Gastrocnemius medialis (tissue), 4 donors: ENCODE measurements around the gene ANKS1B. TPM values are rescaled to one million over a fixed set of nuclear protein-coding genes. Genes with fewer than 3 reads are reported as not detected.

Source experiments
- ATAC-seq, 2 donors: fragments of 150-250 bp; one replicate each; pipeline ENCODE4 v1.9.1; 2016
- DNase-seq, 2 donors: peaks; one replicate each; pipeline ENCODE4 v3.0.0-alpha.2; 2019
- H3K27ac ChIP-seq, 4 donors: fragments of 200-600 bp; sonication (generic); 1 replicate in 1 of 4; 2 replicates in 3 of 4; pipeline ENCODE4 v1.5.1; 2016 to 2018; ENCODE audit warnings: mild to moderate bottlenecking in 2 of 4, moderate library complexity in 1 of 4
- H3K27me3 ChIP-seq, 3 donors: fragments of 200-600 bp; sonication (generic) in 2 of 3; 1 replicate in 1 of 3; 2 replicates in 2 of 3; pipeline versions ENCODE4 v1.5.1 to v1.6.0; 2016 to 2019; ENCODE audit warnings: mild to moderate bottlenecking in 1 of 3, moderate library complexity in 1 of 3
- H3K36me3 ChIP-seq, 2 donors: fragments of 200-600 bp; sonication (generic) in 1 of 2; one replicate each; pipeline ENCODE4 v1.5.1; 2017 to 2018
- H3K4me1 ChIP-seq, 2 donors: fragments of 200-600 bp; sonication (generic) in 1 of 2; one replicate each; pipeline ENCODE4 v1.5.1; 2016 to 2017; ENCODE audit warnings: mild to moderate bottlenecking in 2 of 2
- H3K4me3 ChIP-seq, 4 donors: fragments of 200-600 bp; sonication (generic) in 3 of 4; 1 replicate in 1 of 4; 2 replicates in 3 of 4; pipeline ENCODE4 v1.5.1; 2016 to 2019; ENCODE audit warnings: mild to moderate bottlenecking in 2 of 4
- H3K9me3 ChIP-seq, 3 donors: fragments of 200-600 bp; sonication (generic) in 2 of 3; 1 replicate in 1 of 3; 2 replicates in 2 of 3; pipeline ENCODE4 v1.5.1; 2016 to 2019
- CTCF ChIP-seq, 5 experiments: fragments of 450-650 bp in 3 of 5; fragments of 200-600 bp in 2 of 5; sonication (generic) in 2 of 5; IDR thresholded peaks in 4 of 5; conservative IDR thresholded peaks in 1 of 5; 1 replicate in 4 of 5; 2 replicates in 1 of 5; pipeline ENCODE4 v1.5.1; 2016 to 2019; ENCODE audit warnings: antibody characterized with exemption in 5 of 5, mild to moderate bottlenecking in 3 of 5, moderate library complexity in 3 of 5
- POLR2A ChIP-seq, 2 donors: fragments of 450-650 bp; IDR thresholded peaks; one replicate each; pipeline ENCODE4 v1.6.1; 2017; ENCODE audit warnings: antibody characterized with exemption in 2 of 2, mild to moderate bottlenecking in 2 of 2, moderate library complexity in 2 of 2
- in situ Hi-C, 4 donors: fragments of 200-750 bp; cut with MboI; loops; one replicate each; pipeline versions ENCODE4 v1.15.0 to v1.8.0; 2017; ENCODE audit warnings: low sequenced_read_pairs in 4 of 4
- intact Hi-C: fragments of 100-400 bp; cut with DNase I; formaldehyde crosslinking; loops from one replicate; pipeline ENCODE4 v1.15.1; 2023; ENCODE audit warnings: low total_unique reads
- total RNA-seq, 4 donors: library from RNA; depleted of rRNA; stranded (reverse); fragments of >200 nt; gene quantifications; one replicate each; pipeline versions ENCODE4 v1.1.0 to v1.2.3, GENCODE V29; 2016

Gene ANKS1B
- total RNA-seq, 4 donors from 2014 or later, result 3.9 to 14.5 (median 5.7) TPM

- Histone ChIP-seq H3K27ac (no peak overlapping the region), H3K4me3 (no peak overlapping the region), H3K4me1 (no peaks in the 10 kb centered on the region), H3K27me3 (no peaks in the 10 kb centered on the region), H3K36me3 (no peaks in the 10 kb centered on the region), H3K9me3 (no peaks in the 10 kb centered on the region)
- no peak for TF ChIP-seq POLR2A (IDR thresholded peaks at IDR 0.05)
- TF ChIP-seq CTCF (IDR thresholded peaks at IDR 0.05 in 4 of 5, conservative IDR thresholded peaks at IDR 0.05 in 1 of 5), result no peak
- intact Hi-C loops, result no loop called here
- in situ Hi-C loops, result no loop called here
- DNase-seq (no peak), ATAC-seq (no peak)
Observed at GRCh38 chr12:99392091-99392850, 592.5 kb downstream of the ANKS1B start.

DNA sequence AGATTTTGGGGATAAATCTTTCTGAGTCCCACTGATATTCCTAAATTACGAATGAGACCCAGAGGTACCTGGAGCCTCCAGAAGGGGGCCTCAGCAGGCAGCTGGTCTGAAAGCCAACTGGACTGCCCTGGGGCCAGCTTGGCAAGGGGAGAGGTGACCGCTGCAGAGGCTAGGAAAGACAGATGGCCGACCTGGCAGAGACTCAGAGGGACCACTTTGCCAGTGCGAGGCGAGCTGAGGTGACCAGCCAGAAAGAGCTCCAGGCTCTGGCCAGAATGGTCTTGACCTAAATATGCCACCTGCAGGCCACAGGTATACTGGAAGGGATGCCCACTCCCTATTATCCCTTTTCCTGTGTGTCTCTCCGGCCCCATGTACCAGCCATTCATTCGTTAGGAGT, 594.0 kb downstream of the ANKS1B start:
- no peak for DNase-seq
- H3K4me1 ChIP-seq, result no peaks in the 10 kb centered on the region
- no peak overlapping the region for H3K4me3 ChIP-seq
- TF ChIP-seq CTCF (IDR thresholded peaks at IDR 0.05 in 4 of 5, conservative IDR thresholded peaks at IDR 0.05 in 1 of 5) (no peak), POLR2A (IDR thresholded peaks at IDR 0.05) (no peak)
- H3K27me3 ChIP-seq, result no peaks in the 10 kb centered on the region
- ATAC-seq, result no peak
- no peaks in the 10 kb centered on the region for H3K36me3 ChIP-seq
- intact Hi-C loops, result no loop called here
- H3K9me3 ChIP-seq, result no peaks in the 10 kb centered on the region
- H3K27ac ChIP-seq, result no peak overlapping the region
- in situ Hi-C loops, result no loop called here

- intact Hi-C loops, result no loop called here
- Histone ChIP-seq H3K27me3 (no peaks in the 10 kb centered on the region), H3K4me3 (no peak overlapping the region), H3K27ac (no peak overlapping the region), H3K9me3 (no peaks in the 10 kb centered on the region), H3K4me1 (no peaks in the 10 kb centered on the region), H3K36me3 (no peaks in the 10 kb centered on the region)
- in situ Hi-C loops, result no loop called here
- ATAC-seq (no peak), DNase-seq (no peak)
- TF ChIP-seq POLR2A (IDR thresholded peaks at IDR 0.05) (no peak), CTCF (IDR thresholded peaks at IDR 0.05 in 4 of 5, conservative IDR thresholded peaks at IDR 0.05 in 1 of 5) (no peak)
Observed at GRCh38 chr12:99389751-99390150, 595.0 kb downstream of the ANKS1B start.

GRCh38 chr12:99388671-99389195, 596.0 kb downstream of the ANKS1B start:
- intact Hi-C loops (no loop called here), in situ Hi-C loops (no loop called here)
- Histone ChIP-seq H3K36me3 (no peaks in the 10 kb centered on the region), H3K27ac (no peak overlapping the region), H3K27me3 (no peaks in the 10 kb centered on the region), H3K4me1 (no peaks in the 10 kb centered on the region), H3K4me3 (no peak overlapping the region), H3K9me3 (no peaks in the 10 kb centered on the region)
- no peak for TF ChIP-seq POLR2A (IDR thresholded peaks at IDR 0.05)
- ATAC-seq, result no peak
- DNase-seq, result no peak

- Histone ChIP-seq H3K9me3 (no peaks in the 10 kb centered on the region), H3K4me1 (no peaks in the 10 kb centered on the region), H3K27me3 (no peaks in the 10 kb centered on the region), H3K4me3 (no peak overlapping the region), H3K27ac (no peak overlapping the region), H3K36me3 (no peaks in the 10 kb centered on the region)
- TF ChIP-seq POLR2A (IDR thresholded peaks at IDR 0.05), result no peak
- TF ChIP-seq CTCF (IDR thresholded peaks at IDR 0.05 in 4 of 5, conservative IDR thresholded peaks at IDR 0.05 in 1 of 5), result no peak
- ATAC-seq (no peak), DNase-seq (no peak)
- intact Hi-C loops, result no loop called here
- in situ Hi-C loops, result no loop called here
Observed at GRCh38 chr12:99387661-99388060, 597.1 kb downstream of the ANKS1B start.
